Measurements from ENCODE around the gene FLNB.
A peak's percentile ranks its signal among the peaks of the same experiment; 100 is the strongest.
"Not testable (repeated sequence)": the region's sequence is repeated elsewhere in the genome, so short reads cannot be mapped to it uniquely, and the experiment has no call there.

Gene FLNB

GRCh38 chr3:57981483-57982087 is 26.6 kb upstream of the FLNB start:
- DNase-seq, result no peak

DNA sequence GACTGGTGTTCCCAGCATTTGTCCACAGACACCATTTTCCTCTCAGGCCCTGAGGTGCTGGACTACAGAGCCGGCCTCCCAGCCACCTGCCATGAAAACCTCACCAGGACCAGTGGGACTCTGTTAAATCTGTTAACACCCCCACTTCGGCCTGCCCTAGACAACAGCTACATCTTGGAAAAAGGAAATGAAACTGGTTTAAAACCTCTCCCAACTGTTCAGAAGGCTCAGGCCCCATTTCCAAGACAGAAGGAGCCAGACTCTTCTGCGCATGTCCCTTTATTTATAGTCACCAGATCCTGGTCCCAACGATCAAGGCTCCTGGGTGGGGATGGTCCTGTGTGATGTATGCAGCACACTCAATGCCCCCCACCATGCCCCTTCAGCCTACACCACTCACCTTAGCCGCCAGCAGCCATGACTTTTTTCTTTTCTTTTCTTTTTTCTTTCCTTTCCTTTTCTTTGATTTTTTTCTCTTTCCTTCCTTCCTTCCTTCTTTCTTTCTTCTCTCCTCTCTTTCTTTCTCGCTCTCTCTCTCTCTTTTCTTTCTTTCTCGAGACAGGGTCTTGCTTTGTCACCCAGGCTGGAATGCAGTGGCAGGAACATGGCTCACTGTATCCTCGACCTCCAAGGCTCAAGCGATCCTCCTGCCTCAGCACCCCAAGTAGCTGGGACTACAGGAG is 25.5 kb upstream of the FLNB start:
- DNase-seq, result no peak

GRCh38 chr3:57983734-57984518 is 24.3 kb upstream of the FLNB start:
- DNase-seq, result peak; percentile 29 to 44

DNA sequence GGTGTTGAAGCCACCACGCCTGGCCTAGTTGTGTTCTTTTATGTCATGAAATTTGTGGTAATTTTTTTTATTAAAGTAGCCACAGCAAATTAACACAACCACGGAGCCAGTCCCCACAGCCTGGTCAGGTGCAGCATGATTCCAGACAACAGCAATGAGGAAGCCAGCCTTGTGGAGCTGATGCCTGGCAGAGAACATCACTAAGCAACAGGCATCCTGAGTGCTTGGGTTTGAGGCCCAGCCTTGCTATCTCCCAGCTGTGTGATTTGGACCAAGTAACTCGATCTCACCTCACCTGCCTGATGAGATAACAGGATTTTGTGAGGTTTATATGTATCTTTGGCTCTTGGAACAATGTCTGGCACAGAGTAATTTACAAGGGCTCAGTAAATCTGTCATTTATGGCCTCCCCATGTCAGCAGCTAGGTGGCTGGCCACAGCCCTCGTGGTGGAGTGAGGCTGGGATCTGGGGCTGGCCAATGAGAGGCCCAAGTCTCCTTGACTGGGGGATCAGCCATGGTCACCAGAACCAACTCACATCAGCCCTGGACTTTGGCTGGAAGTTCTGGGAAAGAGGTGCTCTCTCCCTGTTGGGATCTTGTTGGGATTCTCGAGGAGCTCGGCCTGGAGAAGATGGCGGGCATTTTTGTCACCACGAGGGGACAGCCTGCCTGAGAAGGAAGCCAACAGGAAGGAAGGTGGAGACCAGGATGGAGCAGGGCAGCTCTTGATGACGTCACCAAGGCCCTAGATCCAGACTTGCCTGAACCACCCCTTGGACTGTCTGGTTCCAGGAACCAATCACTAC is 22.8 kb upstream of the FLNB start:
- no peak for DNase-seq

- DNase-seq, result no peak
Observed at GRCh38 chr3:57985984-57986246, 22.3 kb upstream of the FLNB start.

DNA sequence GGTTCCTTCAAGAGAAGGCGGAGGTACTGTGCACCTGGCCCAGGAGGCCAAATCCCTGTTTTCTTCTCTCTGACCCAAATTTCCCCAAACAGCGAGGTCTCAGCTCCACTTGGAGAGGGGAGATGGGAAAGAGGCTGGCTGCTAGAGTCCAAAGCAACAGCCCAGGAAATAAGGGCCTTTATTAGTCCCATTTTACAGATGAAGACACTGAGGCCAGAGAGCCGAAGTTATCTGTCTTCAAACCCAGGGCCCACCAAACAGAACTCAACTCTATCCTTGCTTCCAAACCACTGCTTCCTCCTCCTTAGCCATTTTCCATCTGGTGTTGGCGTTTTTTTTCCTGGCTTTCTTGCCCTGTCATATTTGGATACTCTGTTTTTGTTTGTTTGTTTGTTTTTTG is 22.0 kb upstream of the FLNB start:
- no peak for DNase-seq

DNA sequence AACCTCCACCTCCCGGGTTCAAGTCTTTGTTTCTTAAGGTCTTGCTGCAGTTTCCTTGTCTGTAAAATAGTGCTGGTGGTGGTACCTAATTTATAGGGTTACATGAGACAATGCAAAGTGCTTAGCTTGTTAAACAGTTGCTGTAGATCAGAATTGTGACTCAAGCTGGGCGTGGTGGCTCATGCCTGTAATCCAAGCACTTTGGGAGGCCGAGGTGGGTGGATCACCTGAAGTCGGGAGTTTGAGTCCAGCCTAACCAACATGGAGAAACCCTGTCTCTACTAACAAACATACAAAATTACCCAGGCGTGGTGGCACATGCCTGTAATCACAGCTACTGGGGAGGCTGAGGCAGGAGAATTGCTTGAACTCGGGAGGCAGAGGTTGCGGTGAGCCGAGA is 19.0 kb upstream of the FLNB start:
- DNase-seq, result not testable (repeated sequence)

DNA sequence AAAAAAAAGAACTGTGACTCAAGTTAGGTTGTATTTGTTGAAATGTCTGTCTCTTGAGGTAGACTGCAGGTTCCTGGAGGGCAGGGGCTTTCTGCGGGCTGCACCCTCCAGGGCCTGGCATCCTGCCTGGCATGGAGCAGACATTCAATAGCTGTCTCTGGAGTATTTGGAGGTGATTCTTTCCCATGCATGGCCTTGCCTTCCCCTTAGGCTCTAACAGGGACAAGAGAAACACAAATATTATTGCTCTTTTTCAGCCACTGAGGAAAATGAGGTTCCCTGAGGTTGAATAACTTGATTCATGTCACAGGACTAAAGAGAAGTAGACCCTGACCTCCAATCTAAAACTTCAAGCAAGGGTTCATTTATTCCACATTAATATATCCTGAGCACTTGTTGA is 18.6 kb upstream of the FLNB start:
- no peak for DNase-seq

DNA sequence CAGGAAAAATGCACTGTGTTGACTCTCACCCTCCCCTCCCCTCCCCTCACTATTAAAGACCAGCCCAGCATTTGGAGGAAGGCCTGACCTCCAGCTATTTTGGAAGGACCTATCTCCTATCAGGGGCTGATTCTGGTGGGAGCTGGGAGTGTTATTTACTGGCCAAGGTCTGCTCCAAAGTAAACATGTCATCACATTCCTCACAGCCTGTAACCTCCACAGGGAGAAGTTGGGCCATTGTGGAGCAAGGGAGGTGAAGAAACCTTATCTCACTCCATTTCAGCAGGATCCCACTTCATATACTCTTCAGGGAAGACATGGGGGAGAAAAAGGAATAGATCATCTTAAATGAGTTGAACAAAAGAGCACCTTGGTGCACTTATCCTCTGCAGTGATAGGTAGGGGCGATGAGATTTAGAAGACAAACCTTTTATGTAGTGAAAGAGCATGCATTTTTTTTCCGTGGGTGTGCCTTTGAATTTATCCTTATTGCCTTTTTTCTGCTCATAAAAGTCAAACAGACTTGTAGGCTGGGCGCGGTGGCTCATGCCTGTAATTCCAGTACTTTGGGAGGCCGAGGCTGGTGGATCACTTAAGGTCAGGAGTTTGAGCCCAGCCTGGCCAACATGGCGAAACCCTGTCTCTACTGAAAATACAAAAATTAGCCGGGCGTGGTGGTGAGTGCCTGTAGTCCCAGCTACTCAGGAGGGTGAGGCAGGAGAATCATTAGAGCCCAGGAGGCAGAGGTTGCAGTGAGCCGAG is 15.6 kb upstream of the FLNB start:
- DNase-seq, result no peak

DNA sequence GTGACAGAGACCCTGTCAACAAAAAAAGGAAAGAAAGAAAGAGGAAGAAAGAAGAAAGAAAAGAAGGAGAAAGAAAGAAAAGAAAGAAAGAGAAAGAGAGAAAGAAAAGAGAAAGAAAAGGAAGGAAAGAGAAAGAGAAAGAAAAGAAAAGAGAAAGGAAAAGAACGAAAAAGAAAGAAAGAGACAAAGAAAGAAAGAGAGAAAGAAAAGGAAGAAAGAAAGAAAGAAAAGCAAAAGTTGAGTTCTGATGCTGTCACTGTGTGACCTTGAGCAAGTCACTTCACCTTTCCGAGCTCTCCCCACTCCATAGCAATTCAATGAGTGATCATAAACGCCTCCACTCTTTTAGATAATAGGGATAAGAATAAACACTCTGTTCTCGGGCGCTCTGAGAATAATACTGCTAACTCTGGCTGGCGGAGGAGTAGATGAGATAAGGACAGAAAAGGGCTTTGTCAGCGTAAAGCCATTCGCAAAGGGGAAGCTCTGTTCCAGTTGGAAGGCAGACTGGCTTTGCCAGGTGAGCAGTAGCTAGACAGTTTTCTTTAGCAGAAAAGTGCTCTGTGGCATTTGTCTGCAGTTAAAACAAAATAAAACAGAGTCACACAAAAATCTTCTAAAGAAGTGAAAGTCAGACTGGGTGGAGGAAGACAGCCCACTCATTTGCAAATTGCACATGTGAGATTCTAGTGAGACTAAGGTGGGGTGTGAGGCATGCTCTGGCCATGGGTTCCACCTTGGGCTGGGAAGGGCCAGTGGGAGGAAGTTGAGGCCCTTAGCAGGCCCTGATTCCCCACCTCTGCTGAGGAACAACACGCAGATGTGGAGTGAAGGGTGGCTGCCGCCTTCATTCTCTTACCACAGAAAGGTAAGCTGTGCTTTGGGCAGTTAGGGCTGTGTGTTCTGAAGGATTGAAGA is 9.6 kb upstream of the FLNB start:
- DNase-seq, result no peak

- no peak for DNase-seq
Observed at GRCh38 chr3:57999417-58000115, 8.7 kb upstream of the FLNB start.

GRCh38 chr3:58000306-58001085 is 7.7 kb upstream of the FLNB start:
- no peak for DNase-seq

- no peak for DNase-seq
Observed at GRCh38 chr3:58001086-58001467, 7.1 kb upstream of the FLNB start.

- DNase-seq, result no peak
Observed at GRCh38 chr3:58001979-58002378, 6.2 kb upstream of the FLNB start.

DNA sequence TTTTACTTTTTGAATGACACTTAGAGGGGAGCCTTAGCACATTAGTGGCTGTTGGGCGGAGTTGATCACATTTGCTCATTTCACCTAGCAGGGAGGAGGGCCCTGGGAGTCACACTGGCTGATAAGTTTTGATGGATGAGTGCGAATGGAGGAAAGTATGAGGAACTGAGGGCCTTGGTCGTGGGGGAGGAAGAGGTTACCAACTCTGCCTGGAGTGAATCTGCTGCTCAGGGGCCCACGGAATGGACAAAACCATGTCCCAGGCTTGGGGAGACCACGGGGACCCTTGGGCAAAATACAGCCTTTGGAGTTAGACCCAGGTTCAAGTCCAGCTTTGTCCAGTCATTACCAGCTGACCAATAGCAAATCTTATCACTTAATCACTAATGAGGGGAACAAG is 5.1 kb upstream of the FLNB start:
- DNase-seq, result no peak

- DNase-seq, result no peak
Observed at GRCh38 chr3:58004973-58005372, 3.2 kb upstream of the FLNB start.

DNA sequence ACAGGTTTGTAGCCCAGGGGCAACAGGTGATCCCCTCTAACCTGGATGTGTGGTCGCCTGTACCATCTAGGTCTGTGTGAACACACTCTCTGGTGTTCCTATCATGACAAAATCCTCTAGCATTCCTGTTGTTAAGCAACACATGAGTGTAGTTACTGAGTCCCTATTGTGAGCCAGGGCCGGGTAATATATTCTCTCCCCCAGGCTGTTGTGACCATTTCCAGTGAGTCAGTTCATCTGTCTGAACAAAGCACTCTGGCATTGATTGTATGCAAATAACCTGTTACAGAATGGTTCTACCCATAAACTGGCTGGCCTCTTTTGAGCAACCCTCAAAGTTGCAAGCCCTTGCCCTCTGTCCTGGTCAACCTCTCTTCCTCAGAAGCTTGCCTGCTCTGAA is 2.6 kb upstream of the FLNB start:
- DNase-seq, result no peak

DNA sequence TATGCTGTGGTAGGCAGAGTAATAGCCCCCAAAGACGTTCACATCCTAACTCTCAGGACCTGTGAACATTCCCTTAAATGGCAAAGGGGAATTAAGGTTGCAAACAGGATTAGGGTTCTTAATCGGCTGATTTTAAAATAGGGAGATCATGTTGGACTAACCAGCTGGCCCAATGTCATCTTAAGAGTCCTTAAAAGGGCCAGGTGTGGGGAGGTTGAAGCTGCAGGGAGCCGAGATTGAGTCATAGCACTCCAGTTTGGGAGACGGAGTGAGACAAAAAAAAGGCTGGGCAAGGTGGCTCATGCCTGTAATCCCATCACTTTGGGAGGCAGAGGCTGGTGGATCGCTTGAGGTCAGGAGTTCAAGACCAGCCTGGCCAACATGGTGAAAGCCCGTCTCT is 1.6 kb upstream of the FLNB start:
- DNase-seq, result no peak

- peak; percentile 29 to 32 for DNase-seq
Observed at GRCh38 chr3:58009026-58009748, 965 bp downstream of the FLNB start.

All from activated CD4-positive, alpha-beta T cell treated with anti-CD3 and anti-CD28 coated beads for 4 hours (primary cell).